SU-DHL-6 (cell line): ENCODE results near the gene JSRP1.

Source experiments
- CTCF ChIP-seq: fragments of 200-600 bp; sonication (generic); IDR thresholded peaks from one replicate; pipeline ENCODE4 v1.5.1; 2017; ENCODE audit warnings: antibody characterized with exemption, mild to moderate bottlenecking, low read length, moderate library complexity; ENCODE audit not compliant: insufficient read depth, poor library complexity, severe bottlenecking
- EZH2phosphoT487 ChIP-seq: fragments of 200-600 bp; sonication (generic), shearing (Covaris generic); conservative IDR thresholded peaks from 2 replicates; pipeline ENCODE4 v1.6.1; 2018; ENCODE audit warnings: mild to moderate bottlenecking, antibody characterized with exemption, low read length, moderate library complexity, mixed read lengths

- TF ChIP-seq CTCF (no peak), EZH2phosphoT487 (no peak)
These were observed 15.1 kb downstream of the JSRP1 start for GRCh38 chr19:2240881-2241760.
